Heart left ventricle (tissue), 16 donors: ENCODE measurements around the gene MEA1. TPM values are rescaled to one million over a fixed set of nuclear protein-coding genes. Genes with fewer than 3 reads are reported as not detected.

Source experiments
- ATAC-seq, 4 donors: fragments of 200-7000 bp; cut with Tn5 transposase; one replicate each; pipeline ENCODE4 v1.9.1; 2020 to 2022; ENCODE audit warnings: moderate library complexity in 4 of 4, mild to moderate bottlenecking in 3 of 4, moderate number of reproducible peaks in 1 of 4
- DNase-seq, 5 donors: peaks; one replicate each; pipeline ENCODE4 v3.0.0-alpha.2; 2020
- H3K27ac ChIP-seq, 12 donors: fragments of 200-600 bp; sonication (generic) in 4 of 12; one replicate each; pipeline versions ENCODE4 v1.5.0 to v1.8.0; 2016 to 2022; ENCODE audit warnings: mild to moderate bottlenecking in 2 of 12
- H3K27me3 ChIP-seq, 9 donors: fragments of 200-600 bp; sonication (generic) in 2 of 9; one replicate each; pipeline versions ENCODE4 v1.5.1 to v1.8.0; 2016 to 2022; ENCODE audit warnings: mild to moderate bottlenecking in 3 of 9
- H3K36me3 ChIP-seq, 9 donors: fragments of 200-600 bp; sonication (generic) in 2 of 9; one replicate each; pipeline versions ENCODE4 v1.5.0 to v1.8.0; 2018 to 2022; ENCODE audit warnings: mild to moderate bottlenecking in 2 of 9
- H3K4me1 ChIP-seq, 12 donors: fragments of 200-600 bp; sonication (generic) in 4 of 12; one replicate each; pipeline versions ENCODE4 v1.5.0 to v1.8.0; 2016 to 2022; ENCODE audit warnings: mild to moderate bottlenecking in 3 of 12
- H3K4me3 ChIP-seq, 12 donors: fragments of 200-600 bp; sonication (generic) in 4 of 12; one replicate each; pipeline versions ENCODE4 v1.5.0 to v1.8.0; 2017 to 2022; ENCODE audit warnings: mild to moderate bottlenecking in 9 of 12, moderate library complexity in 4 of 12
- H3K9me3 ChIP-seq, 12 donors: fragments of 200-600 bp; sonication (generic) in 4 of 12; one replicate each; pipeline versions ENCODE4 v1.5.0 to v1.8.0; 2016 to 2022; ENCODE audit warnings: mild to moderate bottlenecking in 1 of 12
- CTCF ChIP-seq, 12 donors: fragments of 200-600 bp; sonication (generic) in 4 of 12; IDR thresholded peaks; one replicate each; pipeline versions ENCODE4 v1.5.0 to v1.8.0; 2018 to 2022; ENCODE audit warnings: antibody characterized with exemption in 12 of 12, mild to moderate bottlenecking in 5 of 12
- POLR2A ChIP-seq, 2 donors: fragments of 450-650 bp; IDR thresholded peaks; one replicate each; pipeline ENCODE4 v1.6.1; 2017; ENCODE audit warnings: antibody characterized with exemption in 2 of 2, mild to moderate bottlenecking in 2 of 2, moderate library complexity in 2 of 2
- WGBS, 4 donors: extraction: QIAGEN DNeasy Blood & Tissue Kit in 2 of 4; methylation state at CpG; one replicate each; pipeline versions ENCODE4 v1.1.5 to v1.1.7; 2013 to 2018; 5-methylcytosine and 5-hydroxymethylcytosine counted together
- intact Hi-C, 10 donors: fragments of 100-400 bp; cut with DNase I; formaldehyde crosslinking; loops; one replicate each; pipeline versions ENCODE4 v1.11.1 to v1.14.2; 2022
- polyA plus RNA-seq, 2 donors: library from polyadenylated mRNA; stranded (reverse); fragments of 200-250 nt; gene quantifications; one replicate each; pipeline ENCODE4 v1.2.3, GENCODE V29; 2013
- total RNA-seq, 9 donors: library from RNA; depleted of rRNA in 2 of 9; stranded (reverse); fragments of >200 nt in 2 of 9; fragmentation: NEBNext Ultra II Directional in 3 of 9; extraction: Animal tissue kit (Norgen Biotek cat#: 25700) in 3 of 9; gene quantifications; one replicate each; pipeline versions ENCODE4 v1.1.0 to v1.2.4, GENCODE V29; 2016 to 2023
- donor health status: ischemic (EF 13 %, LVEDD 7.1; RV severe dilation, severe dysfunction).
- donor health status: healthy with polysubstance abuse.
- donor health status: DM: no; HTN: yes; CAD: no.
- donor health status: DM: no; HTN: no; CAD: no.
- donor health status: ischemic (EF 25% LVEDD 6.9; RV normal size, moderate dysfunction).
- donor health status: ischemic (EF 25% LVEDD 5.7; RV mildly dilated, moderate dysfunction).
- donor health status: healthy.
- donor health status: DM: yes; HTN: yes; CAD: no.
- donor health status: ischemic (EF 35%, LVEDD 5.7; RV mildly dilated, moderate dysfunction).
- donor health status: nonischemic (EF 11% LVEDD 7.7; RV severe dilation, severe dysfunction).
- donor health status: DM: yes; HTN: yes; CAD: no.
- donor health status: PGD.
- donor health status: ischemic (EF 29% LVEDD 5.4; RV normal size, mild dysfunction).
- donor health status: nonischemic (EF 23%, LVEDD 6.1; RV moderate dilation, normal function).

MEA1 gene
- total and polyA plus RNA-seq, 11 donors, result 24.5 to 56.7 (median 32.4) TPM

GRCh38 chr6:42996513-42996912, 17.2 kb downstream of the MEA1 start:
- ATAC-seq (no peak), DNase-seq (no peak)
- intact Hi-C loops, result no loop called here
- no peaks in the 10 kb centered on the region for H3K27me3 ChIP-seq
- TF ChIP-seq CTCF (IDR thresholded peaks at IDR 0.05) (peak in 1 of 12 donors; percentile 9), POLR2A (IDR thresholded peaks at IDR 0.05) (no peak)
- no peak overlapping the region for H3K4me3 ChIP-seq
- no peak overlapping the region for H3K27ac ChIP-seq
- no peaks in the 10 kb centered on the region for H3K9me3 ChIP-seq
- peaks cover 0 to 23% (median 4%) of the 10 kb centered on the region in 9 donors for H3K36me3 ChIP-seq
- no peaks in the 10 kb centered on the region for H3K4me1 ChIP-seq

- peaks cover 0 to 51% (median 29%) of the 10 kb centered on the region in 9 donors for H3K36me3 ChIP-seq
- no peak for ATAC-seq
- no peaks in the 10 kb centered on the region for H3K9me3 ChIP-seq
- intact Hi-C loops, result no loop called here
- H3K4me3 ChIP-seq, result no peak overlapping the region
- peaks cover 0 to 6% (median 4%) of the 10 kb centered on the region in 12 donors for H3K4me1 ChIP-seq
- no peak for DNase-seq
- no peaks in the 10 kb centered on the region for H3K27me3 ChIP-seq
- 91 to 98% (median 96%) methylated on average over 2 of the region's 2 CpGs for WGBS, 4 donors
- no peak overlapping the region for H3K27ac ChIP-seq
- no peak for TF ChIP-seq CTCF (IDR thresholded peaks at IDR 0.05)
- no peak for TF ChIP-seq POLR2A (IDR thresholded peaks at IDR 0.05)
Observed at GRCh38 chr6:42993445-42993844, 20.3 kb downstream of the MEA1 start.

GRCh38 chr6:42989923-42990322, 23.8 kb downstream of the MEA1 start:
- 91 to 94% (median 92%) methylated on average over 5 of the region's 5 CpGs for WGBS, 4 donors
- peaks cover 0 to 49% (median 32%) of the 10 kb centered on the region in 9 donors for H3K36me3 ChIP-seq

GRCh38 chr6:42988486-42989020, 25.2 kb downstream of the MEA1 start:
- H3K4me1 ChIP-seq, result peaks cover 3 to 47% (median 37%) of the 10 kb centered on the region in 12 donors
- intact Hi-C loops, result loop anchor here in 1 of 10 donors (10.0 kb wide), 1 partner anchor 84 kb away; no protein-coding TSS in a partner anchor
- 7 to 19% (median 12%) methylated on average over 1 of the region's 1 CpG for WGBS, 4 donors
- no peak overlapping the region for H3K27ac ChIP-seq
- DNase-seq, result peak in 1 of 5 donors; percentile 17
- H3K27me3 ChIP-seq, result no peaks in the 10 kb centered on the region
- peaks cover 0 to 42% (median 29%) of the 10 kb centered on the region in 9 donors for H3K36me3 ChIP-seq
- no peak for ATAC-seq
- H3K9me3 ChIP-seq, result no peaks in the 10 kb centered on the region
- no peak overlapping the region for H3K4me3 ChIP-seq
- TF ChIP-seq CTCF (IDR thresholded peaks at IDR 0.05), result no peak
- no peak for TF ChIP-seq POLR2A (IDR thresholded peaks at IDR 0.05)

More at GRCh38 chr6:42989923-42990322, 23.8 kb downstream of the MEA1 start:
- ATAC-seq (no peak), DNase-seq (peak in 1 of 5 donors; percentile 10)
- H3K4me1 ChIP-seq, result peaks cover 3 to 42% (median 33%) of the 10 kb centered on the region in 12 donors
- H3K4me3 ChIP-seq, result no peak overlapping the region
- no peaks in the 10 kb centered on the region for H3K9me3 ChIP-seq
- H3K27ac ChIP-seq, result no peak overlapping the region
- TF ChIP-seq CTCF (IDR thresholded peaks at IDR 0.05) (no peak), POLR2A (IDR thresholded peaks at IDR 0.05) (no peak)
- intact Hi-C loops, result loop anchor here in 1 of 10 donors (10.0 kb wide), 1 partner anchor 85 kb away; no protein-coding TSS in a partner anchor
- no peaks in the 10 kb centered on the region for H3K27me3 ChIP-seq
